Duodenal mucosa (tissue), 2 donors: ENCODE data around the gene SIM2.
A peak's percentile ranks its signal among the peaks of the same experiment; 100 is the strongest.

ENCODE experiments used
- H3K27ac ChIP-seq: one replicate; pipeline ENCODE4 v1.7.0; 2013; ENCODE audit warnings: low read depth, low read length
- H3K27me3 ChIP-seq, 2 donors: one replicate each; pipeline ENCODE4 v1.7.0; 2013; ENCODE audit warnings: low read length in 2 of 2, control low read depth in 1 of 2; ENCODE audit not compliant: insufficient read depth in 2 of 2, control insufficient read depth in 1 of 2
- H3K36me3 ChIP-seq, 2 donors: one replicate each; pipeline ENCODE4 v1.7.0; 2013; ENCODE audit warnings: low read length in 2 of 2, control low read depth in 1 of 2; ENCODE audit not compliant: insufficient read depth in 2 of 2, control insufficient read depth in 1 of 2
- H3K4me1 ChIP-seq, 2 donors: one replicate each; pipeline ENCODE4 v1.7.0; 2013; ENCODE audit warnings: low read length in 2 of 2, control low read depth in 1 of 2; ENCODE audit not compliant: insufficient read depth in 2 of 2, control insufficient read depth in 1 of 2
- H3K4me3 ChIP-seq, 2 donors: one replicate each; pipeline ENCODE4 v1.7.0; 2013; ENCODE audit warnings: low read length in 2 of 2, low read depth in 1 of 2
- H3K9ac ChIP-seq, 2 donors: one replicate each; pipeline ENCODE4 v1.7.0; 2013; ENCODE audit warnings: low read length in 2 of 2, low read depth in 1 of 2
- H3K9me3 ChIP-seq, 2 donors: one replicate each; pipeline ENCODE4 v1.7.0; 2013; ENCODE audit warnings: low read length in 2 of 2, control low read depth in 1 of 2; ENCODE audit not compliant: control insufficient read depth in 1 of 2

SIM2 gene

GRCh38 chr21:36700295-36700970 is 1.5 kb downstream of the SIM2 start:
- Histone ChIP-seq H3K27ac (no peak overlapping the region), H3K36me3 (no peaks in the 10 kb centered on the region), H3K4me1 (peaks cover 10 to 22% of the 10 kb centered on the region in 2 donors), H3K9me3 (no peaks in the 10 kb centered on the region), H3K4me3 (peak overlapping the region; percentile 15 to 32), H3K27me3 (peaks cover 90 to 96% of the 10 kb centered on the region in 2 donors), H3K9ac (no peak overlapping the region)

GRCh38 chr21:36700971-36701755 is 2.2 kb downstream of the SIM2 start:
- H3K4me3 ChIP-seq, result peak overlapping the region; percentile 15 to 32
- H3K9me3 ChIP-seq, result no peaks in the 10 kb centered on the region
- H3K9ac ChIP-seq, result no peak overlapping the region
- H3K4me1 ChIP-seq, result peaks cover 11 to 22% of the 10 kb centered on the region in 2 donors
- no peaks in the 10 kb centered on the region for H3K36me3 ChIP-seq
- no peak overlapping the region for H3K27ac ChIP-seq
- peaks cover 90 to 96% of the 10 kb centered on the region in 2 donors for H3K27me3 ChIP-seq

DNA sequence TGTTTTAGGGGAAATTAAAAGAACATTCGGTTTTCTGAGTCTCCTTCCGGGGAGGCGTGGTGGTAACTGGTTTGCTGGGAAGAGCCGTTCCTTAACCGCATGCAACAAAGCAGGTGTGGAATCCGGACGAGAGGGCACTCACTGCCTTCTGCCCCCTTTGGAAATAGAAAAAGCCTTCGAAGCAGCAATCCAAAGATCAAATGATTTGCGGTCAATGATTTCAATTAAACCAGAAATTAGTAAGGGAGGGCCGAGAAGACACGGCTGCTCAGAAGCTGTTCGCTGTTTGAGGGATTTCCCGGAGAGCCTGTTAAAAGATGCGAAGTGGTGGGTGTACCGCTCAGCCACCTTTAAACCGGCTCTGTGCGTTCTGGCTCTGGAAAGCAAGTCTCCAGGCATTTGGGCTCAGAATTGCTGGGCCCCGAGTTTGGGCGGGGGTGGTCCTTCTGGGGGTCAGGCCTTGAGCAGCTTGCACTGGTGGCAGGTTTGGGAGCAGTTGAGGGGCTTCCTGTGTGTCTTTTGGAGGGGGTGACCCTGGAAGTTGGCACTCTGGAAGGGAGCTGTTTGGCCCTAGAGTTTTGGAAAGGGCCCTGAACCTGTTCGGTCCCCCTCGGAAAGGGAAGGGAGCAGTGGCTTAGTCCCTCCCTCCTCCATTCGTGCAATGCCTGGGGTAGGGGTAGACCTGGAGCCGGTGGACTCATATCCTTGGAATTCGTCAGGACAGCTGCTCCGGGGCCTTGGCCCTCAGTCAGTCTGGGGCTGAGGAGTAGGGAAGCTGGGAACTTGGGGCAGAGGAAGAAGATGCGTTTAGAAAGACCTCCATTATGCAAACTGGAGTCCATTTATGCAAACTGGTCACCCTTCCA is 3.1 kb downstream of the SIM2 start:
- H3K4me3 ChIP-seq, result peak overlapping the region in 1 of 2 donors; percentile 32
- no peaks in the 10 kb centered on the region for H3K36me3 ChIP-seq
- H3K9me3 ChIP-seq, result no peaks in the 10 kb centered on the region
- peaks cover 90 to 96% of the 10 kb centered on the region in 2 donors for H3K27me3 ChIP-seq
- no peak overlapping the region for H3K27ac ChIP-seq
- no peak overlapping the region for H3K9ac ChIP-seq
- peaks cover 17 to 22% of the 10 kb centered on the region in 2 donors for H3K4me1 ChIP-seq

- H3K9ac ChIP-seq, result no peak overlapping the region
- peaks cover 90 to 96% of the 10 kb centered on the region in 2 donors for H3K27me3 ChIP-seq
- H3K27ac ChIP-seq, result no peak overlapping the region
- peaks cover 17 to 22% of the 10 kb centered on the region in 2 donors for H3K4me1 ChIP-seq
- H3K9me3 ChIP-seq, result no peaks in the 10 kb centered on the region
- no peak overlapping the region for H3K4me3 ChIP-seq
- H3K36me3 ChIP-seq, result no peaks in the 10 kb centered on the region
These were observed 3.7 kb downstream of the SIM2 start for GRCh38 chr21:36702622-36702968.

- peaks cover 90 to 95% of the 10 kb centered on the region in 2 donors for H3K27me3 ChIP-seq
- no peak overlapping the region for H3K9ac ChIP-seq
- H3K36me3 ChIP-seq, result no peaks in the 10 kb centered on the region
- H3K9me3 ChIP-seq, result no peaks in the 10 kb centered on the region
- peaks cover 19 to 21% of the 10 kb centered on the region in 2 donors for H3K4me1 ChIP-seq
- H3K4me3 ChIP-seq, result no peak overlapping the region
- H3K27ac ChIP-seq, result no peak overlapping the region
These were observed 4.2 kb downstream of the SIM2 start for GRCh38 chr21:36703123-36703522.

- Histone ChIP-seq H3K9ac (no peak overlapping the region), H3K9me3 (no peaks in the 10 kb centered on the region), H3K36me3 (no peaks in the 10 kb centered on the region), H3K27me3 (peaks cover 91 to 96% of the 10 kb centered on the region in 2 donors), H3K4me3 (no peak overlapping the region), H3K4me1 (peaks cover 18 to 22% of the 10 kb centered on the region in 2 donors), H3K27ac (no peak overlapping the region)
These were observed 4.8 kb downstream of the SIM2 start for GRCh38 chr21:36703626-36704280.

GRCh38 chr21:36704281-36704957 is 5.5 kb downstream of the SIM2 start:
- H3K27me3 ChIP-seq, result peaks cover 98 to 99% of the 10 kb centered on the region in 2 donors
- peak overlapping the region; percentile 10 for H3K27ac ChIP-seq
- H3K36me3 ChIP-seq, result no peaks in the 10 kb centered on the region
- H3K4me1 ChIP-seq, result peaks cover 18 to 28% of the 10 kb centered on the region in 2 donors
- no peak overlapping the region for H3K9ac ChIP-seq
- H3K4me3 ChIP-seq, result no peak overlapping the region
- H3K9me3 ChIP-seq, result no peaks in the 10 kb centered on the region

GRCh38 chr21:36704958-36705678 is 6.2 kb downstream of the SIM2 start:
- Histone ChIP-seq H3K9me3 (no peaks in the 10 kb centered on the region), H3K4me1 (peaks cover 18 to 30% of the 10 kb centered on the region in 2 donors), H3K27ac (no peak overlapping the region), H3K27me3 (peaks cover 99% of the 10 kb centered on the region in 2 donors), H3K4me3 (no peak overlapping the region), H3K36me3 (no peaks in the 10 kb centered on the region), H3K9ac (no peak overlapping the region)
